GM12872 (cell line): ENCODE measurements around the gene LRRC4C.

Source experiments
- CTCF ChIP-seq: IDR thresholded peaks from 3 replicates; pipeline ENCODE4 v1.5.1; 2011; ENCODE audit warnings: low read depth, mild to moderate bottlenecking, low read length, moderate library complexity; ENCODE audit not compliant: insufficient read depth

The LRRC4C gene

GRCh38 chr11:41254966-41255365, 204.5 kb downstream of the LRRC4C start:
- TF ChIP-seq CTCF: no peak

- no peak for TF ChIP-seq CTCF
These were observed 209.0 kb downstream of the LRRC4C start for GRCh38 chr11:41250408-41250935.

- no peak for TF ChIP-seq CTCF
These were observed 211.8 kb downstream of the LRRC4C start for GRCh38 chr11:41247621-41248020.

GRCh38 chr11:41246399-41246745, 213.1 kb downstream of the LRRC4C start:
- no peak for TF ChIP-seq CTCF

- no peak for TF ChIP-seq CTCF
These were observed 213.6 kb downstream of the LRRC4C start for GRCh38 chr11:41245704-41246398.

GRCh38 chr11:41245184-41245583, 214.3 kb downstream of the LRRC4C start:
- no peak for TF ChIP-seq CTCF

GRCh38 chr11:41237382-41237781, 222.1 kb downstream of the LRRC4C start:
- no peak for TF ChIP-seq CTCF
